GM12878 (cell line): Measurements from ENCODE around the gene FAN1. TPM values are rescaled to one million over a fixed set of nuclear protein-coding genes. Genes with fewer than 3 reads are reported as not detected.

Experiments
- ATAC-seq: fragments of 200-7000 bp; cut with Tn5 transposase; 3 replicates; pipeline ENCODE4 v1.9.1; 2020; ENCODE audit warnings: mild to moderate bottlenecking, moderate library complexity
- BruUV-seq: library from RNA; stranded (reverse); fragments of 400-500 nt; replicated peaks from 2 replicates; lab custom pipeline; 2021; lab: Mats Ljungman, UMichigan
- CTCF ChIA-PET: fragments of 300-600 bp; sonication (Branson Sonifier 250); formaldehyde crosslinking; extraction: SDS; loops from one replicate; lab custom pipeline; 2021; ENCODE audit warnings: inconsistent platforms; lab: Yijun Ruan, JAX
- POLR2A ChIA-PET: fragments of 350-600 bp; formaldehyde crosslinking; extraction: SDS; loops from one replicate; lab custom pipeline; 2021; ENCODE audit warnings: inconsistent platforms; lab: Charles Lee
- RAD21 ChIA-PET: fragments of 300-600 bp; sonication (Branson Sonifier 250); formaldehyde crosslinking; loops from one replicate; lab custom pipeline; 2023; ENCODE audit warnings: antibody characterized with exemption; ENCODE audit not compliant: unreplicated experiment; lab: Charles Lee
- SMC1A ChIA-PET: fragments of 300-600 bp; sonication (Branson Sonifier 250); formaldehyde crosslinking; loops from one replicate; lab custom pipeline; 2023; ENCODE audit not compliant: unreplicated experiment, uncharacterized antibody; lab: Charles Lee
- DNase-seq: peaks from one replicate; pipeline ENCODE4 v3.0.0-alpha.2; 2011; ENCODE audit warnings: low read depth, low spot score
- FAIRE-seq: peaks from 3 replicates; lab custom pipeline; 2011; peaks lifted over from hg19 to GRCh38; lab: Jason Lieb, UNC
- H2AFZ ChIP-seq: 2 replicates; pipeline ENCODE4 v1.6.0; 2011; ENCODE audit warnings: low read depth, low read length, control low read depth; ENCODE audit not compliant: control insufficient read depth
- H3K27ac ChIP-seq: 2 replicates; pipeline ENCODE4 v1.5.1; 2011; ENCODE audit warnings: control low read depth; ENCODE audit not compliant: control insufficient read depth, insufficient read depth
- H3K27me3 ChIP-seq, 2 experiments: replicated peaks in 1 of 2; 2 replicates each; pipeline versions ENCODE4 v1.6.0 to v1.6.1; 2011; ENCODE audit warnings: low read length in 1 of 2; ENCODE audit not compliant: control insufficient read depth in 2 of 2, insufficient read depth in 2 of 2
- H3K36me3 ChIP-seq, 2 experiments: 2 replicates each; pipeline ENCODE4 v1.5.1; 2011; ENCODE audit warnings: low read length in 1 of 2; ENCODE audit not compliant: control insufficient read depth in 2 of 2, insufficient read depth in 2 of 2
- H3K4me1 ChIP-seq: 2 replicates; pipeline ENCODE4 v1.6.1; 2011; ENCODE audit warnings: mild to moderate bottlenecking, low read length, moderate library complexity, mixed read lengths; ENCODE audit not compliant: control insufficient read depth, insufficient read depth
- H3K4me2 ChIP-seq: 2 replicates; pipeline ENCODE4 v1.6.0; 2011; ENCODE audit warnings: control low read depth; ENCODE audit not compliant: control insufficient read depth, insufficient read depth
- H3K4me3 ChIP-seq: fragments of 200-600 bp; sonication (generic); 2 replicates; pipeline ENCODE4 v1.5.1; 2016
- H3K79me2 ChIP-seq: 2 replicates; pipeline ENCODE4 v1.6.0; 2011; ENCODE audit warnings: low read length; ENCODE audit not compliant: control insufficient read depth, insufficient read depth
- H3K9ac ChIP-seq: 2 replicates; pipeline ENCODE4 v1.8.0; 2011; ENCODE audit warnings: low read length, control low read depth, mixed read lengths; ENCODE audit not compliant: control insufficient read depth, insufficient read depth
- H3K9me3 ChIP-seq: replicated peaks from 3 replicates; pipeline ENCODE4 v1.5.1; 2011; ENCODE audit warnings: mild to moderate bottlenecking, low read length; ENCODE audit not compliant: control insufficient read depth, insufficient read depth
- H4K20me1 ChIP-seq: 2 replicates; pipeline ENCODE4 v1.6.0; 2011; ENCODE audit not compliant: control insufficient read depth, insufficient read depth
- NFXL1 ChIP-seq: fragments of 450-650 bp; IDR thresholded peaks from 2 replicates; pipeline ENCODE4 v1.6.1; 2017; ENCODE audit warnings: antibody characterized with exemption, mild to moderate bottlenecking, borderline replicate concordance
- POLR2A ChIP-seq: IDR thresholded peaks from 2 replicates; pipeline ENCODE4 v1.6.1; 2011; ENCODE audit warnings: low read depth, mild to moderate bottlenecking, low read length
- WGBS: methylation state at CpG from one replicate; pipeline ENCODE4 v1.1.6; 2016; ENCODE audit warnings: low lambda C conversion rate; ENCODE audit not compliant: insufficient replicate concordance, insufficient coverage; ENCODE audit errors: missing lambda C conversion rate; 5-methylcytosine and 5-hydroxymethylcytosine counted together
- in situ Hi-C: fragments of 300-500 bp; cut with MboI; formaldehyde crosslinking; loops from 9 replicates; pipeline ENCODE4 v1.14.3; 2018; ENCODE audit warnings: mixed read lengths
- intact Hi-C: fragments of 100-400 bp; cut with micrococcal nuclease; formaldehyde crosslinking; loops from one replicate; pipeline ENCODE4 v1.14.2; 2022; ENCODE audit not compliant: unreplicated experiment
- polyA plus RNA-seq, 11 experiments: library from polyadenylated mRNA; depleted of rRNA in 4 of 11; unstranded in 6 of 11; stranded (reverse) in 5 of 11; fragments of >200 nt; fragmentation: Nextera tagmentation in 4 of 11; fragmentation: Illumina TruSeq in 1 of 11; extraction: Ambion mirVana in 4 of 11; extraction: Trizol in 1 of 11; gene quantifications; 1 replicate in 1 of 11; 2 replicates in 10 of 11; pipeline versions ENCODE4 v1.2.1 to v1.2.3, GENCODE V29; 2011 to 2016; ENCODE audit warnings: inconsistent platforms in 2 of 11, missing spikeins in 2 of 11, low read depth in 1 of 11
- total RNA-seq, 4 experiments: library from RNA; depleted of rRNA in 3 of 4; stranded (reverse); fragments of >200 nt in 3 of 4; fragmentation: Illumina TruSeq in 1 of 4; extraction: Trizol in 1 of 4; gene quantifications; 2 replicates each; pipeline versions ENCODE4 v1.2.1 to v1.2.3, GENCODE V29; 2013 to 2021
- TF ChIP-seq, protein P1 (sequence below): fragments of 450-650 bp; formaldehyde crosslinking; IDR thresholded peaks from 2 replicates; pipeline ENCODE4 v1.5.0; 2022; ENCODE audit warnings: mild to moderate bottlenecking, missing genetic modification characterization

FAN1 gene
- total and polyA plus RNA-seq, 10 of the 15 experiments (the other 5 are each of a cell fraction or from before 2014, with no cell fraction given), result 0.55 to 18.6 (median 12.6) TPM

DNA sequence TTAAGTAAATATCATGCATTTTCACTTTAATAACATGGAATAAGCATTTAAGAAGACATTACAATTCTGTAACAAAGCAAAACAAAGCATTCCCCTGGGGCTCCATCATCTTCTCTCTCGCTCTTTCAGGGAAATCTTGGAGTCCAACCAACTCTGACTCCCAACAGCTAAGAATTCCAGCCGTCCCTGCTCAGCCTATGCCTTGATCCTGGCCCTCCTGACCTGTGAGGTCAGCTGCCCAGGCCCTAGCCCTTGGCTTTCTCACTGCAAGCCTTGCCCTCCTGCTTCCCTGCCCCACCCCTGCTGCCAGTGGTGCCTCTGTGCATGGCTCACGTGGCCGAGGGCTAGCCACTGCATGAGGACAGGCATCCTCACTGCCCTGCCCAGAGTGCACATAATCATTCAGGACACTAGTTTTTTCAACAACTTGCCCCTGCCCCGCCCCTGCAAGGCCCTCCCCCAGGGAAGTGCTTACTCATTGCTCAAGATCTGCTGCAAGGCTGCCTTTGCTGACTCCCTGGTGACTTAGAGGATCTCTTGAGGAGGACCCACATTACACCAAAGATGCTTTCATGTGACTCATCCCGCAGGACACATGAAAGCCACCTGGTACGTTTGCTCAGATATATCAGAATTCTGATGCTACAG lies 50.1 kb downstream of the FAN1 start:
- Histone ChIP-seq H3K4me2 (no peak overlapping the region), H3K36me3 (peaks cover 10 to 24% of the 10 kb centered on the region in 2 experiments), H3K4me3 (no peak overlapping the region), H3K9me3 (no peaks in the 10 kb centered on the region), H2AFZ (no peak overlapping the region), H3K27me3 (no peaks in the 10 kb centered on the region), H3K27ac (no peak overlapping the region), H3K79me2 (no peaks in the 10 kb centered on the region), H3K9ac (no peak overlapping the region), H4K20me1 (no peaks in the 10 kb centered on the region), H3K4me1 (peaks cover 4% of the 10 kb centered on the region; the same call in 1 of the 2 replicates)
- ChIA-PET SMC1A (no interaction called here), RAD21 (no interaction called here), POLR2A (no interaction called here), CTCF (interaction anchor here (0.6 kb wide), 1 partner anchor 75 kb away, joined by 3 read pairs; no protein-coding TSS in a partner anchor)
- no TSS peak for BruUV-seq
- DNase-seq (no peak), FAIRE-seq (no peak), ATAC-seq (no peak)
- no peak for TF ChIP-seq NFXL1
- TF ChIP-seq, protein P1, sequence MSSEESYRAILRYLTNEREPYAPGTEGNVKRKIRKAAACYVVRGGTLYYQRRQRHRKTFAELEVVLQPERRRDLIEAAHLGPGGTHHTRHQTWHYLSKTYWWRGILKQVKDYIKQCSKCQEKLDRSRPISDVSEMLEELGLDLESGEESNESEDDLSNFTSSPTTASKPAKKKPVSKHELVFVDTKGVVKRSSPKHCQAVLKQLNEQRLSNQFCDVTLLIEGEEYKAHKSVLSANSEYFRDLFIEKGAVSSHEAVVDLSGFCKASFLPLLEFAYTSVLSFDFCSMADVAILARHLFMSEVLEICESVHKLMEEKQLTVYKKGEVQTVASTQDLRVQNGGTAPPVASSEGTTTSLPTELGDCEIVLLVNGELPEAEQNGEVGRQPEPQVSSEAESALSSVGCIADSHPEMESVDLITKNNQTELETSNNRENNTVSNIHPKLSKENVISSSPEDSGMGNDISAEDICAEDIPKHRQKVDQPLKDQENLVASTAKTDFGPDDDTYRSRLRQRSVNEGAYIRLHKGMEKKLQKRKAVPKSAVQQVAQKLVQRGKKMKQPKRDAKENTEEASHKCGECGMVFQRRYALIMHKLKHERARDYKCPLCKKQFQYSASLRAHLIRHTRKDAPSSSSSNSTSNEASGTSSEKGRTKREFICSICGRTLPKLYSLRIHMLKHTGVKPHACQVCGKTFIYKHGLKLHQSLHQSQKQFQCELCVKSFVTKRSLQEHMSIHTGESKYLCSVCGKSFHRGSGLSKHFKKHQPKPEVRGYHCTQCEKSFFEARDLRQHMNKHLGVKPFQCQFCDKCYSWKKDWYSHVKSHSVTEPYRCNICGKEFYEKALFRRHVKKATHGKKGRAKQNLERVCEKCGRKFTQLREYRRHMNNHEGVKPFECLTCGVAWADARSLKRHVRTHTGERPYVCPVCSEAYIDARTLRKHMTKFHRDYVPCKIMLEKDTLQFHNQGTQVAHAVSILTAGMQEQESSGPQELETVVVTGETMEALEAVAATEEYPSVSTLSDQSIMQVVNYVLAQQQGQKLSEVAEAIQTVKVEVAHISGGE (CRISPR knock-in tag), result no peak
- 0 out of 2 replicates have a peak, but pooled peaks have one; percentile 25 for TF ChIP-seq POLR2A
- intact Hi-C loops (no loop called here), in situ Hi-C loops (no loop called here)
- WGBS, result 73% methylated on average over 7 of the region's 7 CpGs
